Smooth muscle cell (in vitro differentiated cells): ENCODE measurements around the gene C6orf58. TPM values are rescaled to one million over a fixed set of nuclear protein-coding genes. Genes with fewer than 3 reads are reported as not detected.

Experiments used
- DNase-seq: peaks from one replicate; lab custom pipeline; 2025; ENCODE audit not compliant: unreplicated experiment; lab: John Stamatoyannopoulos, UW
- H2AFZ ChIP-seq: fragments of 200-600 bp; sonication (generic); 2 replicates; pipeline ENCODE4 v1.6.0; 2016; ENCODE audit warnings: antibody characterized with exemption, low read depth, mild to moderate bottlenecking
- H3F3A ChIP-seq: fragments of 200-600 bp; sonication (generic); 2 replicates; pipeline ENCODE4 v1.6.0; 2017; ENCODE audit warnings: antibody characterized with exemption, low read depth
- H3K27ac ChIP-seq: fragments of 200-600 bp; sonication (generic); 2 replicates; pipeline ENCODE4 v1.5.1; 2016; ENCODE audit warnings: low read depth, mild to moderate bottlenecking
- H3K27me3 ChIP-seq: fragments of 200-600 bp; sonication (generic); 2 replicates; pipeline ENCODE4 v1.6.1; 2016; ENCODE audit warnings: low read depth, mild to moderate bottlenecking
- H3K36me3 ChIP-seq: fragments of 200-600 bp; sonication (generic); 2 replicates; pipeline ENCODE4 v1.5.1; 2016; ENCODE audit warnings: low read depth
- H3K4me1 ChIP-seq: fragments of 200-600 bp; sonication (generic); 2 replicates; pipeline ENCODE4 v1.5.1; 2016; ENCODE audit warnings: low read depth
- H3K4me2 ChIP-seq: fragments of 200-600 bp; sonication (generic); 2 replicates; pipeline ENCODE4 v1.6.0; 2016; ENCODE audit warnings: mild to moderate bottlenecking
- H3K4me3 ChIP-seq: fragments of 200-600 bp; sonication (generic); 2 replicates; pipeline ENCODE4 v1.5.1; 2016; ENCODE audit warnings: mild to moderate bottlenecking
- H3K79me2 ChIP-seq: fragments of 200-600 bp; sonication (generic); 2 replicates; pipeline ENCODE4 v1.6.0; 2016; ENCODE audit warnings: low read depth, mild to moderate bottlenecking
- H3K9ac ChIP-seq: fragments of 200-600 bp; sonication (generic); 2 replicates; pipeline ENCODE4 v1.6.0; 2016; ENCODE audit warnings: low read depth
- H3K9me3 ChIP-seq: fragments of 200-600 bp; sonication (generic); replicated peaks from 2 replicates; pipeline ENCODE4 v1.5.1; 2016; ENCODE audit warnings: low read depth
- H4K20me1 ChIP-seq: fragments of 200-600 bp; sonication (generic); 2 replicates; pipeline ENCODE4 v1.6.0; 2016; ENCODE audit warnings: low read depth
- WGBS: methylation state at CpG from one replicate; pipeline ENCODE4 v1.1.7; 2016; ENCODE audit warnings: low lambda C conversion rate; 5-methylcytosine and 5-hydroxymethylcytosine counted together
- polyA plus RNA-seq: library from polyadenylated mRNA; unstranded; fragments of >200 nt; fragmentation: Nextera tagmentation; extraction: Ambion mirVana; gene quantifications from 2 replicates; pipeline ENCODE4 v1.2.1, GENCODE V29; 2016
- total RNA-seq: library from RNA; depleted of rRNA; stranded (reverse); fragments of >200 nt; gene quantifications from 2 replicates; pipeline ENCODE4 v1.2.3, GENCODE V29; 2014
- TF ChIP-seq, protein P1 (sequence below): fragments of 200-600 bp; sonication (generic); IDR thresholded peaks from 2 replicates; pipeline ENCODE4 v1.5.1; 2017; ENCODE audit warnings: borderline replicate concordance, mild to moderate bottlenecking, antibody characterized with exemption; ENCODE audit not compliant: insufficient read depth, poor library complexity, severe bottlenecking

C6orf58 gene
- total RNA-seq (not detected in 2 replicates), polyA plus RNA-seq (not detected in 2 replicates)

DNA sequence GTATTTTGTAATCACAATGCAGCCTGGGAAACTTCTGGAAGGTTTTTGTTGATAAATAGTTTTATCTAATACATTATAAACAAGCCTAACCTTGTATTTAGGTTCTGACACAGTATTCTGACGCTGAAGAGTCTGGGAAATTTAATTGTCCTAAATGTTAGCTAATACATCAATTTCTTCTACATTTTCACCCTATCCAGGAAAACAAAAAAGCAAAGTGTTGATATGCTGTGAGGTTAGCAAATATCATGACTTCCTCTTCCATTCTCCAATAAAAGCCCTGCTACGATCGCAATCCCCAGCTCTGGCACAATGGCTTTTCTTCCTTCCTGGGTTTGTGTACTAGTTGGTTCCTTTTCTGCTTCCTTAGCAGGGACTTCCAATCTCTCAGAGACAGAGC, at the start of gene C6orf58:
C6orf58 (plus strand) TSS at position 301 of the 400 bp plus-strand sequence; CDS start at position 313, 12 bp downstream.
- H3K27ac ChIP-seq = no peak within 1 kb of the TSS
- H3K4me1 ChIP-seq = no peaks in the 10 kb centered on the region
- H3K4me3 ChIP-seq = no peak within 1 kb of the TSS
- WGBS = 54% methylated on average over 3 of the region's 3 CpGs
- no peak within 1 kb of the TSS for H2AFZ ChIP-seq
- H4K20me1 ChIP-seq = no peaks in the 10 kb centered on the region
- TF ChIP-seq, protein P1, sequence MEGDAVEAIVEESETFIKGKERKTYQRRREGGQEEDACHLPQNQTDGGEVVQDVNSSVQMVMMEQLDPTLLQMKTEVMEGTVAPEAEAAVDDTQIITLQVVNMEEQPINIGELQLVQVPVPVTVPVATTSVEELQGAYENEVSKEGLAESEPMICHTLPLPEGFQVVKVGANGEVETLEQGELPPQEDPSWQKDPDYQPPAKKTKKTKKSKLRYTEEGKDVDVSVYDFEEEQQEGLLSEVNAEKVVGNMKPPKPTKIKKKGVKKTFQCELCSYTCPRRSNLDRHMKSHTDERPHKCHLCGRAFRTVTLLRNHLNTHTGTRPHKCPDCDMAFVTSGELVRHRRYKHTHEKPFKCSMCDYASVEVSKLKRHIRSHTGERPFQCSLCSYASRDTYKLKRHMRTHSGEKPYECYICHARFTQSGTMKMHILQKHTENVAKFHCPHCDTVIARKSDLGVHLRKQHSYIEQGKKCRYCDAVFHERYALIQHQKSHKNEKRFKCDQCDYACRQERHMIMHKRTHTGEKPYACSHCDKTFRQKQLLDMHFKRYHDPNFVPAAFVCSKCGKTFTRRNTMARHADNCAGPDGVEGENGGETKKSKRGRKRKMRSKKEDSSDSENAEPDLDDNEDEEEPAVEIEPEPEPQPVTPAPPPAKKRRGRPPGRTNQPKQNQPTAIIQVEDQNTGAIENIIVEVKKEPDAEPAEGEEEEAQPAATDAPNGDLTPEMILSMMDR = no peak
- no peak for DNase-seq
- no peaks in the 10 kb centered on the region for H3F3A ChIP-seq
- no peaks in the 10 kb centered on the region for H3K36me3 ChIP-seq
- H3K27me3 ChIP-seq = peaks cover 4% of the 10 kb centered on the region
- H3K79me2 ChIP-seq = no peaks in the 10 kb centered on the region
- H3K9me3 ChIP-seq = no peaks in the 10 kb centered on the region
- H3K9ac ChIP-seq = no peak within 1 kb of the TSS
- no peak within 1 kb of the TSS for H3K4me2 ChIP-seq

DNA sequence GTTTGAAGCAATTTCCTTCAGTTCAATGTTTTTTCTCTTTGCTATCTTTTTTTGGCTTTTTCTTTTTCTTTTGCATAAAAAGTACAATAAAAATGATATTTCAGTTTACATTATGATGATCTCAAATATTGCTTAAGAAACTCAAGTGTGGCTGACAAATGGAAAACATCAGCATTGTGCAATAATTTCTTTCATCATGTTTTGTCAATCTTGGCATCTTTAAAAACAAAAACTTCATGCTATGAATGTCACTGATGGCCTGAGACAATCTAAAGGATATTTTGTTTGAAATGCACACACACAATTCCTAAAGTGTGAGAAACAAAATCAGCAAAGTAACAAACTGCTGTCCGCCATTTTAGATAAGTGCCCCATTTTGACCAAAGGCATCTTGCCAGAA, 44.0 kb upstream of the C6orf58 start:
- TF ChIP-seq, protein P1 = no peak
- DNase-seq = no peak

DNA sequence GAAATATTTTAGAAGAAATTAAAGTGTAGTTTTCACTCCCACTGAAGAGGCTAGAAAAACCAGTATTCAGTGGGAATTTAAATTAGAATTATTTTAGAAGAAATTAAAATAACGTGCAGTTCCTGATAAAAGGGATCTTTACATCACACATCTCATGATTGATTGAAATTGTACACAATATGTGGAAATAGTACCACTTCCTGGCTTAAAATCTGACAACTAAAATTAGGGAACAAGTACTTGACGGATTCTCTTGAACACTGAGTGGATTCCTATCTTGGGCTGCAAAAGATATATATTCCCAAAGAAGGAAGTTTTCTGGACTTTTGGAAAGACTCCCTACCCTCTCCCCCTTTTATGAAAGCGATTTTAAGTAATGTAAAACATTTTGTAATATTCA, 43.2 kb upstream of the C6orf58 start:
- no peaks in the 10 kb centered on the region for H3F3A ChIP-seq
- no peak overlapping the region for H3K4me3 ChIP-seq
- no peaks in the 10 kb centered on the region for H4K20me1 ChIP-seq
- no peaks in the 10 kb centered on the region for H3K4me1 ChIP-seq
- H3K27ac ChIP-seq = no peak overlapping the region
- no peak overlapping the region for H3K4me2 ChIP-seq
- no peaks in the 10 kb centered on the region for H3K9me3 ChIP-seq
- H3K36me3 ChIP-seq = no peaks in the 10 kb centered on the region
- H3K9ac ChIP-seq = no peak overlapping the region
- H3K79me2 ChIP-seq = no peaks in the 10 kb centered on the region
- TF ChIP-seq, protein P1 = no peak
- H2AFZ ChIP-seq = no peak overlapping the region
- peaks cover 28% of the 10 kb centered on the region for H3K27me3 ChIP-seq
- no peak for DNase-seq
- 86% methylated on average over 3 of the region's 3 CpGs for WGBS

More for the DNA sequence above, 44.0 kb upstream of the C6orf58 start:
- Histone ChIP-seq H3K27me3 (peaks cover 28% of the 10 kb centered on the region), H3K9ac (no peak overlapping the region), H3K4me2 (no peak overlapping the region), H3K4me1 (no peaks in the 10 kb centered on the region), H3K27ac (no peak overlapping the region), H3K79me2 (no peaks in the 10 kb centered on the region), H3K36me3 (no peaks in the 10 kb centered on the region), H3K4me3 (no peak overlapping the region), H4K20me1 (no peaks in the 10 kb centered on the region), H3F3A (no peaks in the 10 kb centered on the region), H3K9me3 (no peaks in the 10 kb centered on the region), H2AFZ (no peak overlapping the region)
- 97% methylated on average over 1 of the region's 1 CpG for WGBS

DNA sequence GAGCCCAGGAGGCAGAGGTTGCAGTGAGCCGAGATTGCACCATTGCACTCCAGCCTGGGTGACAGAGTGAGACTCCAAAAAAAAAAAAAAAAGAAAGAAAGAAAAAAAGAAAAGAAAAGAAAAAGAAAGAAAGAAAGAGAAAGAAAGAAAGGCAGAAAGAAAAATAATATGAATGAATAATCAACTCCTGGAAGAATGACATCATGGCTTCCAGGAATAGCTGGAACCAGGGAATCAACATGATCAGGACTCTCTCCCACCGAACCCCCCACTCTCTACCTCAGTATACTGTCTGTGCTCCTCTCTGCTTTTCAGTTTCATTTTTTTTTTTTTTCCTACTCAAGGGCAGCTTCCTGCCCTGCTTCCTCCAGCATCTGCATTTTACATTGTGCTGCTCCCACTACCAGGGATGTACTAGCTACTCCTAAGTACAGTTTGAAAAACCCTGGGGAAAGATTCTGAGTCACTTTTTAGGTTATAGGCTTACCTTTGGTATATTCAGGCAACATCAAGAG, 38.2 kb upstream of the C6orf58 start:
- Histone ChIP-seq H3K79me2 (no peaks in the 10 kb centered on the region), H3K27me3 (peaks cover 25% of the 10 kb centered on the region), H3K9me3 (no peaks in the 10 kb centered on the region), H4K20me1 (no peaks in the 10 kb centered on the region), H3K4me3 (no peak overlapping the region), H2AFZ (no peak overlapping the region), H3K4me2 (no peak overlapping the region), H3K27ac (no peak overlapping the region), H3F3A (no peaks in the 10 kb centered on the region), H3K36me3 (no peaks in the 10 kb centered on the region), H3K9ac (no peak overlapping the region), H3K4me1 (no peaks in the 10 kb centered on the region)
- 92% methylated on average over 2 of the region's 2 CpGs for WGBS
- DNase-seq = no peak
- TF ChIP-seq, protein P1 = no peak
